ENCODE measurements around the gene DHH.

- TF ChIP-seq CTCF (IDR thresholded peaks at IDR 0.05) (no peak), ZNF138 (CRISPR knock-in tag; conservative IDR thresholded peaks at IDR 0.05) (no peak), RELA (CRISPR knock-in tag; IDR thresholded peaks at IDR 0.05; ENCODE audit: borderline replicate concordance) (no peak)
Measured at GRCh38 chr12:49108958-49109404, 14.4 kb upstream of the DHH start.
